Measurements from ENCODE around the gene CFAP20DC. TPM values are rescaled to one million over a fixed set of nuclear protein-coding genes. Genes with fewer than 3 reads are reported as not detected.

The CFAP20DC gene
- total RNA-seq, 1 experiment from 2014 or later: 4.5 TPM

DNA sequence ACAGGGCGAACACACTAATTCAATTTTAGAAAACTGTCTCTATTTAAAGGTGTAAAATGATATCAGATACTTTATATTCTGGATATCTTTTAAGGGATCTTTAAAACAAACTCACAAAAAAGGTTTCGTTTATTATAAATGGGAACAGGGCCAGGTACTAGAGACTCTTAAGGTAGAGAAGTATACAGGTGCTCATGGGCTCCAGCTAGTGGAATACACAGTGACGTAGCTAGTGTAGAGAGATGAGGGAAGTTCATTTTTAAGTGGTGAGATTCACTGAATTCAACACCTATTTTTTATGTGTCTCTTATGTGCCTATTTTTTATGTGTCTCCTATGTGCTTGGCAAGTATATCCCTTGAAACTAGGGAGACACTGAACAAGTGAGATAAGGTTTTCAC is 250.6 kb downstream of the CFAP20DC start:
- H3K4me1 Mint-ChIP-seq: 0 out of 4 replicates have a peak, but pooled peaks cover 0 to 2% of the 10 kb centered on the region in 2 experiments
- Histone ChIP-seq H2AK5ac (ENCODE audit: insufficient read length, low read length) (no peak overlapping the region), H4K91ac (ENCODE audit: insufficient read length, low read depth, low read length) (no peak overlapping the region), H3T11ph (ENCODE audit: low read length) (no peak overlapping the region), H2BK15ac (ENCODE audit: low read depth, low read length) (no peak overlapping the region), H3K23me2 (ENCODE audit: insufficient read length, low read depth, low read length, poor library complexity, severe bottlenecking) (no peaks in the 10 kb centered on the region), H3K79me2 (ENCODE audit: insufficient read depth, low read length) (no peaks in the 10 kb centered on the region), H3K4me1 (ENCODE audit: insufficient read depth, low read length) (no peaks in the 10 kb centered on the region), H3K27ac (ENCODE audit: insufficient read length, low read depth, low read length) (no peak overlapping the region), H4K5ac (ENCODE audit: insufficient read length, low read depth, low read length) (no peak overlapping the region), H3K14ac (ENCODE audit: insufficient read depth, low read length) (no peak overlapping the region), H4K8ac (replicated peaks; ENCODE audit: insufficient read length, low read depth, low read length) (no peak overlapping the region), H4K20me1 (ENCODE audit: control insufficient read depth, insufficient read depth, insufficient read length) (no peaks in the 10 kb centered on the region), H3K4ac (ENCODE audit: low read depth, low read length) (no peak overlapping the region), H3K23ac (ENCODE audit: insufficient read length, low read depth, low read length) (no peak overlapping the region), H3K9me3 (ENCODE audit: control insufficient read depth, low read depth, low read length) (no peaks in the 10 kb centered on the region), H2BK20ac (ENCODE audit: low read depth, low read length, poor library complexity, severe bottlenecking) (no peak overlapping the region), H2BK5ac (ENCODE audit: insufficient read length, low read length) (no peak overlapping the region), H3K9ac (ENCODE audit: extremely low read depth, insufficient read length, low read length) (no peak overlapping the region), H2BK120ac (ENCODE audit: low read depth, low read length, poor library complexity, severe bottlenecking) (no peak overlapping the region), H3K18ac (ENCODE audit: insufficient read length, low read depth, low read length) (no peak overlapping the region), H3K27me3 (ENCODE audit: insufficient read depth, low read length) (no peaks in the 10 kb centered on the region), H3K56ac (ENCODE audit: insufficient read length, low read depth, low read length) (no peak overlapping the region), H2BK12ac (ENCODE audit: insufficient read length, low read depth, low read length) (no peak overlapping the region), H2AFZ (ENCODE audit: low read length) (no peak overlapping the region), H3K79me1 (ENCODE audit: insufficient read depth, low read depth, low read length, poor library complexity, severe bottlenecking) (no peaks in the 10 kb centered on the region), H3K4me2 (ENCODE audit: insufficient read depth, insufficient read length, low read length) (no peak overlapping the region)
- TF ChIP-seq CTCF (conservative IDR thresholded peaks at IDR 0.05): no peak
- no peak overlapping the region; a peak in 2 of 7 replicates for H3K27ac Mint-ChIP-seq
- no CpG with 5 or more reads among the region's 3 CpGs for WGBS (ENCODE audit: extremely low coverage, insufficient read length, low lambda C conversion rate)
- H3K4me3 Mint-ChIP-seq: no peak overlapping the region
- H3K36me3 Mint-ChIP-seq (ENCODE audit: insufficient read depth in 1 of 3, low read depth in 3 of 3): peaks cover 0 to 7% (median 0%) of the 10 kb centered on the region in 3 experiments; a peak in 2 of 7 replicates
- no peaks in the 10 kb centered on the region for H3K27me3 Mint-ChIP-seq (ENCODE audit: low read depth)
- H3K9me3 Mint-ChIP-seq: no peaks in the 10 kb centered on the region
- DNase-seq: no peak
